ENCODE data around the gene CYP4F22. TPM values are rescaled to one million over a fixed set of nuclear protein-coding genes. Genes with fewer than 3 reads are reported as not detected.

The CYP4F22 gene
- total RNA-seq, 3 donors from 2014 or later (not counting 1 experiment from before 2014, with no cell fraction given): 2.2 to 3.1 (median 2.6) TPM

GRCh38 chr19:15526408-15526807, 18.1 kb downstream of the CYP4F22 start:
- Histone ChIP-seq H3K36me3 (ENCODE audit: control insufficient read depth, insufficient read depth, low read length) (no peaks in the 10 kb centered on the region), H3K27ac (ENCODE audit: low read length) (no peak overlapping the region), H3K4me1 (ENCODE audit: control insufficient read depth, insufficient read depth, low read length) (no peaks in the 10 kb centered on the region), H3K9me3 (ENCODE audit: control insufficient read depth, insufficient read depth, low read length) (peaks cover 4% of the 10 kb centered on the region), H3K4me3 (ENCODE audit: low read length) (no peak overlapping the region), H3K27me3 (ENCODE audit: control insufficient read depth, insufficient read depth, low read length) (no peaks in the 10 kb centered on the region)
- Mint-ChIP-seq H3K27ac (no peak overlapping the region), H3K4me1 (no peaks in the 10 kb centered on the region), H3K27me3 (ENCODE audit: low read depth in 2 of 2) (no peaks in the 10 kb centered on the region), H3K4me3 (no peak overlapping the region), H3K36me3 (no peaks in the 10 kb centered on the region), H3K9me3 (no peaks in the 10 kb centered on the region)
- ATAC-seq (no peak), DNase-seq (no peak)
- WGBS (ENCODE audit: insufficient coverage): 95% methylated on average over 1 of the region's 2 CpGs
- TF ChIP-seq CTCF (IDR thresholded peaks at IDR 0.05): no peak
- intact Hi-C loops (cut with micrococcal nuclease): no loop called here

- Histone ChIP-seq H3K36me3 (ENCODE audit: control insufficient read depth, insufficient read depth, low read length) (no peaks in the 10 kb centered on the region), H3K27me3 (ENCODE audit: control insufficient read depth, insufficient read depth, low read length) (no peaks in the 10 kb centered on the region), H3K9me3 (ENCODE audit: control insufficient read depth, insufficient read depth, low read length) (peaks cover 4% of the 10 kb centered on the region), H3K4me1 (ENCODE audit: control insufficient read depth, insufficient read depth, low read length) (peaks cover under 1% of the 10 kb centered on the region), H3K4me3 (ENCODE audit: low read length) (no peak overlapping the region), H3K27ac (ENCODE audit: low read length) (no peak overlapping the region)
- Mint-ChIP-seq H3K9me3 (no peaks in the 10 kb centered on the region), H3K4me1 (peaks cover under 1 to 3% of the 10 kb centered on the region in 2 donors), H3K27ac (no peak overlapping the region), H3K36me3 (no peaks in the 10 kb centered on the region), H3K4me3 (no peak overlapping the region), H3K27me3 (ENCODE audit: low read depth in 2 of 2) (no peaks in the 10 kb centered on the region)
- WGBS (ENCODE audit: insufficient coverage): 81% methylated on average over 3 of the region's 3 CpGs
- TF ChIP-seq CTCF (IDR thresholded peaks at IDR 0.05): no peak
- ATAC-seq: no peak
- no peak for DNase-seq
- intact Hi-C loops (cut with micrococcal nuclease): no loop called here
Observed at GRCh38 chr19:15527705-15528104, 19.4 kb downstream of the CYP4F22 start.

- 77% methylated on average over 8 of the region's 8 CpGs for WGBS (ENCODE audit: insufficient coverage)
Observed at GRCh38 chr19:15529774-15530372, 21.5 kb downstream of the CYP4F22 start.

More at GRCh38 chr19:15529774-15530372, 21.5 kb downstream of the CYP4F22 start:
- no peaks in the 10 kb centered on the region for H3K27me3 ChIP-seq (ENCODE audit: control insufficient read depth, insufficient read depth, low read length)
- H3K4me3 ChIP-seq (ENCODE audit: low read length): no peak overlapping the region
- peaks cover 4% of the 10 kb centered on the region for H3K9me3 ChIP-seq (ENCODE audit: control insufficient read depth, insufficient read depth, low read length)
- H3K4me1 ChIP-seq (ENCODE audit: control insufficient read depth, insufficient read depth, low read length): peaks cover 3% of the 10 kb centered on the region
- intact Hi-C loops (cut with micrococcal nuclease): no loop called here
- H3K36me3 ChIP-seq (ENCODE audit: control insufficient read depth, insufficient read depth, low read length): no peaks in the 10 kb centered on the region
- H3K36me3 Mint-ChIP-seq: no peaks in the 10 kb centered on the region
- peaks cover 10 to 21% of the 10 kb centered on the region in 2 donors for H3K4me1 Mint-ChIP-seq
- DNase-seq (no peak), ATAC-seq (no peak)
- no peak overlapping the region for H3K27ac Mint-ChIP-seq
- TF ChIP-seq CTCF (IDR thresholded peaks at IDR 0.05): no peak
- H3K4me3 Mint-ChIP-seq: no peak overlapping the region
- no peak overlapping the region for H3K27ac ChIP-seq (ENCODE audit: low read length)
- H3K9me3 Mint-ChIP-seq: no peaks in the 10 kb centered on the region
- H3K27me3 Mint-ChIP-seq (ENCODE audit: low read depth in 2 of 2): no peaks in the 10 kb centered on the region
